ENCODE data around the gene TMEM95.

GRCh38 chr17:7325031-7325528 is 29.9 kb upstream of the TMEM95 start:
- TF ChIP-seq CTCF (IDR thresholded peaks at IDR 0.05; ENCODE audit: control extremely low read depth in 1 of 3, insufficient read depth in 1 of 3, low read depth in 1 of 3, low read length in 3 of 3) (no peak), POLR2A (IDR thresholded peaks at IDR 0.05; ENCODE audit: control extremely low read depth in 1 of 2, low read depth in 2 of 2, low read length in 2 of 2) (no peak), GABPA (IDR thresholded peaks at IDR 0.05; ENCODE audit: borderline replicate concordance, insufficient read depth, low read length) (no peak), MAX (IDR thresholded peaks at IDR 0.05) (no peak), POLR2AphosphoS5 (IDR thresholded peaks at IDR 0.05; ENCODE audit: low read depth, low read length) (no peak), ATF3 (IDR thresholded peaks at IDR 0.05; ENCODE audit: insufficient read depth, low read depth, low read length) (no peak), HDAC6 (IDR thresholded peaks at IDR 0.05; ENCODE audit: low read depth, low read length) (no peak), JUN (IDR thresholded peaks at IDR 0.05; ENCODE audit: low read depth, low read length) (no peak), TAF7 (optimal IDR thresholded peaks at IDR 0.05; ENCODE audit: borderline replicate concordance, low read depth, low read length) (no peak), USF2 (IDR thresholded peaks at IDR 0.05; ENCODE audit: low read length) (no peak)

Data from H1 (cell line).